Ovary (tissue), 3 donors: ENCODE data around the gene JPT1.

Source experiments
- EP300 ChIP-seq: sonication (generic); formaldehyde crosslinking; IDR thresholded peaks from one replicate; pipeline ENCODE4 v1.6.1; 2017; ENCODE audit warnings: antibody characterized with exemption
- POLR2A ChIP-seq: fragments of 450-650 bp; IDR thresholded peaks from one replicate; pipeline ENCODE4 v1.6.1; 2017; ENCODE audit warnings: antibody characterized with exemption, mild to moderate bottlenecking, moderate library complexity
- TF ChIP-seq, protein P1 (sequence below), 3 donors: fragments of 450-650 bp in 2 of 3; fragments of 200-600 bp in 1 of 3; IDR thresholded peaks; one replicate each; pipeline versions ENCODE4 v1.5.1 to v1.8.0; 2016 to 2022; ENCODE audit warnings: antibody characterized with exemption in 3 of 3, mild to moderate bottlenecking in 1 of 3
- donor health status: DM: no; HTN: no; CAD: no.

DNA sequence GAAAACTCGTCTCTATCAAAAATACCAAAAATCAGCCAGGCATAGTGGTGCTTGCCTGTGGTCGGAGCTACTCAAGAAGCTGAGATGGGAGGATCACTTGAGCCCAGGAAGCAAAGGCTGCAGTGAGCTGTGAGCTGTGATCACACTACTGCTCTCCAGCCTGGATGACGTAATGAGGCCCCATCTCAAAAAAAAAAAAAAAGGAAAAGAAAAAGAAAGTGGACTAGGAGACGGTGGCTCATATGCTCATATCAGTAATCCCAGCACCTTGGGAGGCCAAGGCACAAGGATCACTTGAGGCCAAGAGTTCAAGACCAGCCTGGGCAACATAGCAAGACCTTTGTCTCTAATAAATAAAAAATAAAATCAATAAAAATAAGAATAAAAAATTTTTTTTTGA is 37.3 kb upstream of the JPT1 start:
- TF ChIP-seq, protein P1, sequence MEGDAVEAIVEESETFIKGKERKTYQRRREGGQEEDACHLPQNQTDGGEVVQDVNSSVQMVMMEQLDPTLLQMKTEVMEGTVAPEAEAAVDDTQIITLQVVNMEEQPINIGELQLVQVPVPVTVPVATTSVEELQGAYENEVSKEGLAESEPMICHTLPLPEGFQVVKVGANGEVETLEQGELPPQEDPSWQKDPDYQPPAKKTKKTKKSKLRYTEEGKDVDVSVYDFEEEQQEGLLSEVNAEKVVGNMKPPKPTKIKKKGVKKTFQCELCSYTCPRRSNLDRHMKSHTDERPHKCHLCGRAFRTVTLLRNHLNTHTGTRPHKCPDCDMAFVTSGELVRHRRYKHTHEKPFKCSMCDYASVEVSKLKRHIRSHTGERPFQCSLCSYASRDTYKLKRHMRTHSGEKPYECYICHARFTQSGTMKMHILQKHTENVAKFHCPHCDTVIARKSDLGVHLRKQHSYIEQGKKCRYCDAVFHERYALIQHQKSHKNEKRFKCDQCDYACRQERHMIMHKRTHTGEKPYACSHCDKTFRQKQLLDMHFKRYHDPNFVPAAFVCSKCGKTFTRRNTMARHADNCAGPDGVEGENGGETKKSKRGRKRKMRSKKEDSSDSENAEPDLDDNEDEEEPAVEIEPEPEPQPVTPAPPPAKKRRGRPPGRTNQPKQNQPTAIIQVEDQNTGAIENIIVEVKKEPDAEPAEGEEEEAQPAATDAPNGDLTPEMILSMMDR (IDR thresholded peaks at IDR 0.05), result no peak
- TF ChIP-seq POLR2A, result no peak
- no peak for TF ChIP-seq EP300
